ENCODE measurements around the gene HECTD4.

DNA sequence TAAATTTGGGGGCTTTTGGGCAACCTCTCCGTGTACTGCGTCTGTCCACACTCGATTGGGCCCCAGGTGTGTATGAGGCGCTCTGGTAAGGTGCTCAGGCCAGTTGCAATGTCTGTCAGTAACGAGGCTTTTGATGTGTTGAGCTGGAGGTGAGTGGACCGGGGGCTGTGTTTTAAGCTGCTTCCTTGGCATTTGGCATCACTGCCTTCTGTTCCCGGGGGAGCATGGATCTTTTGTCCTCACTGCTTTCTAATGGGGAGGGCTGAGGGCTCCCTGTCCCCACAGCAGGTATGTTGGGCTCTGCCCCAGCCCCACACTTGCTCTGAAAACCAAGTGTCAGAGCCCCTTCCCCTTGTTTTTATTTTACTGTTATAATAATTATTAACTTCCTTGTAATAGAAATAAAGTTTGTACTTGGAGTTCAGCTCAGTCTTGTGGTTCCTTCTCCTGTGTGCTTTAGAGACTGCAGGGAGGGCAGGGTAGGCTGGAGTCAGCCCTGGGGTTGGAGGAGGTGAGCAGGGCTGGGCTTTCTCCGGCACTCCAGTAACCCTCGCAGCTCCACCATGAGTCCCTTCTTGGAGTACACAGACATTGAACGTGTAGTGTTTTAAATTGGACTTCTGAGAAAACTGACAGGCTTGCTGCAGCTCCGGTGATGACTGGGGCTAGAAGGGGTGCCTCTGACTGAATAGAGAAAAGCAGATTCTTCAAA is 228.9 kb downstream of the HECTD4 start:
- TF ChIP-seq, protein P1, sequence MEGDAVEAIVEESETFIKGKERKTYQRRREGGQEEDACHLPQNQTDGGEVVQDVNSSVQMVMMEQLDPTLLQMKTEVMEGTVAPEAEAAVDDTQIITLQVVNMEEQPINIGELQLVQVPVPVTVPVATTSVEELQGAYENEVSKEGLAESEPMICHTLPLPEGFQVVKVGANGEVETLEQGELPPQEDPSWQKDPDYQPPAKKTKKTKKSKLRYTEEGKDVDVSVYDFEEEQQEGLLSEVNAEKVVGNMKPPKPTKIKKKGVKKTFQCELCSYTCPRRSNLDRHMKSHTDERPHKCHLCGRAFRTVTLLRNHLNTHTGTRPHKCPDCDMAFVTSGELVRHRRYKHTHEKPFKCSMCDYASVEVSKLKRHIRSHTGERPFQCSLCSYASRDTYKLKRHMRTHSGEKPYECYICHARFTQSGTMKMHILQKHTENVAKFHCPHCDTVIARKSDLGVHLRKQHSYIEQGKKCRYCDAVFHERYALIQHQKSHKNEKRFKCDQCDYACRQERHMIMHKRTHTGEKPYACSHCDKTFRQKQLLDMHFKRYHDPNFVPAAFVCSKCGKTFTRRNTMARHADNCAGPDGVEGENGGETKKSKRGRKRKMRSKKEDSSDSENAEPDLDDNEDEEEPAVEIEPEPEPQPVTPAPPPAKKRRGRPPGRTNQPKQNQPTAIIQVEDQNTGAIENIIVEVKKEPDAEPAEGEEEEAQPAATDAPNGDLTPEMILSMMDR (IDR thresholded peaks at IDR 0.05) = no peak
- TF ChIP-seq EZH2 (IDR thresholded peaks at IDR 0.05; ENCODE audit: borderline replicate concordance, insufficient read depth, low read depth, low read length, poor library complexity, severe bottlenecking) = no peak

Data from B cell (primary cell).